Body of pancreas (tissue), 4 donors: ENCODE measurements around the gene IFITM10.

ENCODE experiments used
- CTCF ChIP-seq, 7 experiments: fragments of 450-650 bp in 4 of 7; fragments of 200-600 bp in 3 of 7; sonication (generic) in 3 of 7; IDR thresholded peaks; one replicate each; pipeline ENCODE4 v1.5.1; 2016 to 2019; ENCODE audit warnings: antibody characterized with exemption in 7 of 7
- POLR2A ChIP-seq, 3 donors: fragments of 450-650 bp; IDR thresholded peaks; one replicate each; pipeline ENCODE4 v1.6.1; 2016; ENCODE audit warnings: antibody characterized with exemption in 3 of 3, mild to moderate bottlenecking in 2 of 3

DNA sequence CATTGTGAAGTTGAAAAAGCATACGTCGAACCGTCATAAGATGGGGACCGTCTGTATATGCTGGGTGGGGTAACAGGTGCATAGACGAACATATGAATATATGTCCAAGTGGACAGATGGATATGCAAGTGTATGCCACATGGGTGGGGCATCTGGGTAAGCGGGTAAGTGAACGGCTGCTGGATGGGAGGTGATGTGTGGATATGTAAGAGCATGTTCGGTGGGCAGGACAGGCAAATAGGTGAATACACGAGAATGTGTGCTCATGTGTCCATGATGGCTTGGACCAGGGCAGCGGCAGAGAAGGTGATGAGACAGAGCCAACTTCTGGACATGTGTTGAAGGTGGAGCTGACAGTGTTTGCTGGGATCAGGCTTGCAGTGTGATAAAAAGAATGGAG lies 12.0 kb downstream of the IFITM10 start:
- TF ChIP-seq CTCF (IDR thresholded peaks at IDR 0.05) (no peak), POLR2A (IDR thresholded peaks at IDR 0.05) (no peak)
